Skeletal muscle tissue (tissue), 4 donors: ENCODE data around the gene GPC2. TPM values are rescaled to one million over a fixed set of nuclear protein-coding genes. Genes with fewer than 3 reads are reported as not detected.
A peak's percentile ranks its signal among the peaks of the same experiment; 100 is the strongest.
"Not testable (repeated sequence)": the region's sequence is repeated elsewhere in the genome, so short reads cannot be mapped to it uniquely, and the experiment has no call there.

Experiments used
- H3K27ac ChIP-seq: one replicate; pipeline ENCODE4 v1.7.0; 2013; ENCODE audit warnings: mild to moderate bottlenecking, low read depth, low read length, inconsistent platforms
- H3K27me3 ChIP-seq, 3 donors: one replicate each; pipeline ENCODE4 v1.7.0; 2013; ENCODE audit warnings: low read length in 3 of 3; ENCODE audit not compliant: control insufficient read depth in 3 of 3, insufficient read depth in 3 of 3
- H3K36me3 ChIP-seq, 3 donors: one replicate each; pipeline ENCODE4 v1.7.0; 2013; ENCODE audit warnings: low read length in 3 of 3; ENCODE audit not compliant: control insufficient read depth in 3 of 3, insufficient read depth in 3 of 3
- H3K4me1 ChIP-seq, 3 donors: one replicate each; pipeline ENCODE4 v1.7.0; 2013; ENCODE audit warnings: low read length in 3 of 3, mild to moderate bottlenecking in 3 of 3; ENCODE audit not compliant: control insufficient read depth in 3 of 3, insufficient read depth in 3 of 3
- H3K4me3 ChIP-seq, 3 donors: one replicate each; pipeline ENCODE4 v1.7.0; 2013; ENCODE audit warnings: low read length in 3 of 3
- H3K9ac ChIP-seq, 3 donors: one replicate each; pipeline ENCODE4 v1.7.0; 2013; ENCODE audit warnings: low read length in 3 of 3, mild to moderate bottlenecking in 3 of 3, moderate library complexity in 2 of 3, low read depth in 1 of 3
- H3K9me3 ChIP-seq, 3 donors: one replicate each; pipeline ENCODE4 v1.7.0; 2013; ENCODE audit warnings: low read length in 3 of 3; ENCODE audit not compliant: control insufficient read depth in 3 of 3
- total RNA-seq: library from RNA; depleted of rRNA; stranded (reverse); fragments of >200 nt; gene quantifications from one replicate; pipeline ENCODE4 v1.2.3, GENCODE V29; 2014
- donor health status: Osteomylitis.

The GPC2 gene
- 5.2 TPM for total RNA-seq

- Histone ChIP-seq H3K27me3 (peaks cover 0 to 44% (median 3%) of the 10 kb centered on the region in 3 donors), H3K4me3 (peak within 1 kb of the TSS; percentile 39 to 68 (median 67)), H3K36me3 (no peaks in the 10 kb centered on the region), H3K9ac (peak within 1 kb of the TSS in 2 of 3 donors; percentile 34 to 72), H3K9me3 (no peaks in the 10 kb centered on the region), H3K4me1 (peaks cover 5 to 9% (median 6%) of the 10 kb centered on the region in 3 donors), H3K27ac (no peak within 1 kb of the TSS)
These were observed at the start of gene GPC2, which contains the start of gene STAG3 for GRCh38 chr7:100177045-100178001. Gene GPC2, minus strand, starts transcription at chr7:100177381. Its CDS starts 182 bp downstream, at chr7:100177199. Gene STAG3, plus strand, starts transcription at chr7:100177918. Its CDS starts 2,639 bp downstream, at chr7:100180557.

- H3K27me3 ChIP-seq, H3K4me3 ChIP-seq, H3K9ac ChIP-seq, H3K9me3 ChIP-seq, H3K27ac ChIP-seq: not testable (repeated sequence)
- Histone ChIP-seq H3K4me1 (peaks cover 7 to 25% (median 7%) of the 10 kb centered on the region in 3 donors), H3K36me3 (peaks cover 29 to 32% (median 31%) of the 10 kb centered on the region in 3 donors)
These were observed 47.7 kb upstream of the GPC2 start for GRCh38 chr7:100224891-100225290.

GRCh38 chr7:100223376-100223927 is 46.3 kb upstream of the GPC2 start:
- peaks cover 7 to 24% (median 7%) of the 10 kb centered on the region in 3 donors for H3K4me1 ChIP-seq
- peaks cover 29 to 36% (median 35%) of the 10 kb centered on the region in 3 donors for H3K36me3 ChIP-seq
- not testable (repeated sequence) for H3K9me3 ChIP-seq, H3K27ac ChIP-seq, H3K4me3 ChIP-seq, H3K9ac ChIP-seq, H3K27me3 ChIP-seq

- Histone ChIP-seq H3K9me3 (no peaks in the 10 kb centered on the region), H3K36me3 (peaks cover 29 to 36% (median 35%) of the 10 kb centered on the region in 3 donors)
These were observed 45.4 kb upstream of the GPC2 start for GRCh38 chr7:100222445-100223132.

GRCh38 chr7:100221767-100222444 is 44.7 kb upstream of the GPC2 start:
- Histone ChIP-seq H3K36me3 (peaks cover 29 to 35% (median 34%) of the 10 kb centered on the region in 3 donors), H3K4me3 (no peak overlapping the region), H3K9me3 (no peaks in the 10 kb centered on the region), H3K27me3 (no peaks in the 10 kb centered on the region), H3K4me1 (peaks cover 7 to 15% (median 7%) of the 10 kb centered on the region in 3 donors), H3K9ac (peak overlapping the region in 1 of 3 donors; percentile 4), H3K27ac (no peak overlapping the region)

More at GRCh38 chr7:100222445-100223132, 45.4 kb upstream of the GPC2 start:
- no peak overlapping the region for H3K27ac ChIP-seq
- no peaks in the 10 kb centered on the region for H3K27me3 ChIP-seq
- no peak overlapping the region for H3K9ac ChIP-seq
- H3K4me3 ChIP-seq: no peak overlapping the region
- H3K4me1 ChIP-seq: peaks cover 7 to 20% (median 7%) of the 10 kb centered on the region in 3 donors

GRCh38 chr7:100221231-100221718 is 44.1 kb upstream of the GPC2 start:
- H3K27me3 ChIP-seq: no peaks in the 10 kb centered on the region
- peak overlapping the region; percentile 40 for H3K27ac ChIP-seq
- no peak overlapping the region for H3K4me3 ChIP-seq
- H3K4me1 ChIP-seq: peaks cover 5 to 9% (median 5%) of the 10 kb centered on the region in 3 donors
- H3K36me3 ChIP-seq: peaks cover 29 to 35% (median 34%) of the 10 kb centered on the region in 3 donors
- H3K9me3 ChIP-seq: no peaks in the 10 kb centered on the region
- peak overlapping the region in 1 of 3 donors; percentile 4 for H3K9ac ChIP-seq

GRCh38 chr7:100220586-100221230 is 43.5 kb upstream of the GPC2 start:
- Histone ChIP-seq H3K9me3 (no peaks in the 10 kb centered on the region), H3K27me3 (no peaks in the 10 kb centered on the region), H3K4me1 (peaks cover 4 to 7% (median 6%) of the 10 kb centered on the region in 3 donors), H3K4me3 (no peak overlapping the region), H3K36me3 (peaks cover 29 to 35% (median 34%) of the 10 kb centered on the region in 3 donors), H3K27ac (peak overlapping the region; percentile 40), H3K9ac (no peak overlapping the region)

GRCh38 chr7:100219801-100220585 is 42.8 kb upstream of the GPC2 start, which contains the start of gene PVRIG:
Gene PVRIG, plus strand, starts transcription at chr7:100219949. Its CDS starts 22 bp downstream, at chr7:100219971.
- not testable (repeated sequence) for H3K9me3 ChIP-seq, H3K4me3 ChIP-seq, H3K27me3 ChIP-seq, H3K4me1 ChIP-seq
- H3K9ac ChIP-seq: peak within 1 kb of the TSS in 1 of 3 donors; percentile 45
- peaks cover 29 to 35% (median 34%) of the 10 kb centered on the region in 3 donors for H3K36me3 ChIP-seq
- peak within 1 kb of the TSS; percentile 40 for H3K27ac ChIP-seq
